Neural progenitor cell (in vitro differentiated cells): ENCODE measurements around the gene ATP8B3. TPM values are rescaled to one million over a fixed set of nuclear protein-coding genes. Genes with fewer than 3 reads are reported as not detected.

Source experiments
- DNase-seq: peaks from one replicate; pipeline ENCODE4 v3.0.0-alpha.2; 2016; ENCODE audit warnings: low spot score
- H2AFZ ChIP-seq: fragments of 200-600 bp; sonication (generic); replicated peaks from 2 replicates; pipeline ENCODE4 v1.6.1; 2016; ENCODE audit warnings: antibody characterized with exemption
- H3F3A ChIP-seq: fragments of 200-600 bp; sonication (generic); 2 replicates; pipeline ENCODE4 v1.6.1; 2016; ENCODE audit warnings: antibody characterized with exemption, low read depth
- H3K27ac ChIP-seq: fragments of 200-600 bp; sonication (generic); 2 replicates; pipeline ENCODE4 v1.5.1; 2016; ENCODE audit warnings: mild to moderate bottlenecking
- H3K27me3 ChIP-seq: fragments of 200-600 bp; sonication (generic); 2 replicates; pipeline ENCODE4 v1.6.1; 2016; ENCODE audit warnings: mild to moderate bottlenecking, moderate library complexity
- H3K36me3 ChIP-seq: fragments of 200-600 bp; sonication (generic); 2 replicates; pipeline ENCODE4 v1.5.1; 2016
- H3K4me1 ChIP-seq: fragments of 200-600 bp; sonication (generic); 2 replicates; pipeline ENCODE4 v1.6.1; 2016; ENCODE audit warnings: mixed run types
- H3K4me2 ChIP-seq: fragments of 200-600 bp; sonication (generic); 2 replicates; pipeline ENCODE4 v1.6.1; 2016
- H3K4me3 ChIP-seq: fragments of 200-600 bp; sonication (generic); 2 replicates; pipeline ENCODE4 v1.5.1; 2016
- H3K79me2 ChIP-seq: fragments of 200-600 bp; sonication (generic); 2 replicates; pipeline ENCODE4 v1.6.1; 2016; ENCODE audit warnings: low read depth
- H3K9ac ChIP-seq: fragments of 200-600 bp; sonication (generic); 2 replicates; pipeline ENCODE4 v1.6.1; 2016
- H3K9me3 ChIP-seq: fragments of 200-600 bp; sonication (generic); 2 replicates; pipeline ENCODE4 v1.5.1; 2016; ENCODE audit warnings: low read depth
- H4K20me1 ChIP-seq: fragments of 200-600 bp; sonication (generic); 2 replicates; pipeline ENCODE4 v1.6.1; 2016; ENCODE audit warnings: low read depth
- H3K27ac Mint-ChIP-seq: 3 replicates; pipeline ENCODE4 v1.8.0; 2021; ENCODE audit warnings: mixed read lengths
- H3K27me3 Mint-ChIP-seq: 2 replicates; pipeline ENCODE4 v1.8.0; 2022; ENCODE audit warnings: low read depth, mild to moderate bottlenecking, inconsistent platforms, moderate library complexity, mixed read lengths; ENCODE audit not compliant: insufficient read depth
- H3K36me3 Mint-ChIP-seq: 3 replicates; pipeline ENCODE4 v1.8.0; 2021; ENCODE audit warnings: mixed read lengths
- H3K4me1 Mint-ChIP-seq: 3 replicates; pipeline ENCODE4 v1.8.0; 2021; ENCODE audit warnings: mixed read lengths
- H3K4me3 Mint-ChIP-seq: 3 replicates; pipeline ENCODE4 v1.8.0; 2021; ENCODE audit warnings: mild to moderate bottlenecking, moderate library complexity, mixed read lengths
- H3K9me3 Mint-ChIP-seq: 3 replicates; pipeline ENCODE4 v1.8.0; 2020; ENCODE audit warnings: mixed read lengths
- CTCF ChIP-seq: fragments of 200-600 bp; sonication (generic); IDR thresholded peaks from 2 replicates; pipeline ENCODE4 v1.5.1; 2017; ENCODE audit warnings: antibody characterized with exemption, mild to moderate bottlenecking
- EZH2 ChIP-seq: fragments of 200-600 bp; sonication (generic); IDR thresholded peaks from 2 replicates; pipeline ENCODE4 v1.6.1; 2017; ENCODE audit warnings: antibody characterized with exemption, mild to moderate bottlenecking, moderate library complexity
- EZH2phosphoT487 ChIP-seq: fragments of 200-600 bp; sonication (generic); IDR thresholded peaks from 2 replicates; pipeline ENCODE4 v1.6.1; 2017; ENCODE audit warnings: antibody characterized with exemption
- total RNA-seq: library from RNA; depleted of rRNA; stranded (reverse); fragments of >200 nt; gene quantifications from 2 replicates; pipeline ENCODE4 v1.2.3, GENCODE V29; 2015; ENCODE audit warnings: low replicate concordance

ATP8B3 gene
- total RNA-seq, 1 donor from 2014 or later = 0.06 TPM

GRCh38 chr19:1760020-1760419, 52.1 kb downstream of the ATP8B3 start:
- no peak for TF ChIP-seq CTCF
- no peak for TF ChIP-seq EZH2
- peak; percentile 1 for TF ChIP-seq EZH2phosphoT487
- Histone ChIP-seq H3K27ac (no peak overlapping the region), H3K4me1 (peaks cover 9% of the 10 kb centered on the region), H3K4me3 (no peak overlapping the region), H3K36me3 (no peaks in the 10 kb centered on the region), H3K9me3 (no peaks in the 10 kb centered on the region), H3K4me2 (no peak overlapping the region), H3F3A (peaks cover 11% of the 10 kb centered on the region), H2AFZ (no peak overlapping the region), H4K20me1 (peaks cover 67% of the 10 kb centered on the region), H3K79me2 (no peaks in the 10 kb centered on the region), H3K9ac (no peak overlapping the region), H3K27me3 (peaks cover 100% of the 10 kb centered on the region)
- Mint-ChIP-seq H3K4me1 (peaks cover 9% of the 10 kb centered on the region), H3K36me3 (no peaks in the 10 kb centered on the region), H3K27me3 (peaks cover 76% of the 10 kb centered on the region), H3K9me3 (no peaks in the 10 kb centered on the region), H3K4me3 (no peak overlapping the region), H3K27ac (no peak overlapping the region)
- peak; percentile 59 for DNase-seq

- no peak overlapping the region for H2AFZ ChIP-seq
Observed at GRCh38 chr19:1758959-1759903, 52.8 kb downstream of the ATP8B3 start.

GRCh38 chr19:1758231-1758577, 53.9 kb downstream of the ATP8B3 start:
- H3K9me3 ChIP-seq = no peaks in the 10 kb centered on the region
- H3K27ac Mint-ChIP-seq = no peak overlapping the region
- H3K4me1 ChIP-seq = peaks cover 13% of the 10 kb centered on the region
- H4K20me1 ChIP-seq = peaks cover 73% of the 10 kb centered on the region
- H3K9me3 Mint-ChIP-seq = no peaks in the 10 kb centered on the region
- peaks cover 64% of the 10 kb centered on the region for H3K27me3 Mint-ChIP-seq
- no peak overlapping the region for H3K4me3 Mint-ChIP-seq
- peaks cover 16% of the 10 kb centered on the region for H3F3A ChIP-seq
- no peaks in the 10 kb centered on the region for H3K36me3 ChIP-seq
- H3K4me2 ChIP-seq = peak overlapping the region; percentile 48
- no peak for DNase-seq
- H3K27me3 ChIP-seq = peaks cover 100% of the 10 kb centered on the region
- TF ChIP-seq EZH2 = no peak
- TF ChIP-seq CTCF = no peak
- TF ChIP-seq EZH2phosphoT487 = no peak
- no peak overlapping the region for H3K9ac ChIP-seq
- no peaks in the 10 kb centered on the region for H3K79me2 ChIP-seq
- H3K4me1 Mint-ChIP-seq = peaks cover 6% of the 10 kb centered on the region
- no peak overlapping the region for H2AFZ ChIP-seq
- H3K4me3 ChIP-seq = no peak overlapping the region
- H3K36me3 Mint-ChIP-seq = no peaks in the 10 kb centered on the region
- no peak overlapping the region for H3K27ac ChIP-seq

More at GRCh38 chr19:1758959-1759903, 52.8 kb downstream of the ATP8B3 start:
- Histone ChIP-seq H3K4me3 (no peak overlapping the region), H3K27me3 (peaks cover 100% of the 10 kb centered on the region), H3K4me2 (no peak overlapping the region), H3K79me2 (no peaks in the 10 kb centered on the region), H3K9me3 (no peaks in the 10 kb centered on the region), H3K9ac (no peak overlapping the region), H3K36me3 (no peaks in the 10 kb centered on the region), H3K4me1 (peaks cover 13% of the 10 kb centered on the region), H3K27ac (no peak overlapping the region), H3F3A (peaks cover 16% of the 10 kb centered on the region), H4K20me1 (peaks cover 73% of the 10 kb centered on the region)
- Mint-ChIP-seq H3K27me3 (peaks cover 74% of the 10 kb centered on the region), H3K9me3 (no peaks in the 10 kb centered on the region), H3K4me3 (peak overlapping the region; percentile 35), H3K4me1 (peaks cover 9% of the 10 kb centered on the region), H3K27ac (no peak overlapping the region), H3K36me3 (no peaks in the 10 kb centered on the region)
- TF ChIP-seq EZH2 (no peak), EZH2phosphoT487 (no peak), CTCF (no peak)
- no peak for DNase-seq
